HG03045 (cell line): ENCODE data around the gene LLGL2.
"Not testable (repeated sequence)": the region's sequence is repeated elsewhere in the genome, so short reads cannot be mapped to it uniquely, and the experiment has no call there.

Source experiments
- ATAC-seq: cut with Tn5 transposase; IDR thresholded peaks from one replicate; pipeline ENCODE4 v1.9.1; 2021; ENCODE audit warnings: mild to moderate bottlenecking, moderate library complexity; ENCODE audit not compliant: unreplicated experiment

Gene LLGL2

GRCh38 chr17:75589919-75590303, 64.4 kb downstream of the LLGL2 start:
- ATAC-seq, result no peak

- no peak for ATAC-seq
These were observed 64.8 kb downstream of the LLGL2 start for GRCh38 chr17:75590314-75590761.

GRCh38 chr17:75590849-75591721, 65.6 kb downstream of the LLGL2 start:
- ATAC-seq, result no peak

- ATAC-seq, result no peak
These were observed 66.3 kb downstream of the LLGL2 start for GRCh38 chr17:75591722-75592302.

- ATAC-seq, result no peak
These were observed 67.0 kb downstream of the LLGL2 start for GRCh38 chr17:75592348-75593020.

- not testable (repeated sequence) for ATAC-seq
These were observed 67.9 kb downstream of the LLGL2 start for GRCh38 chr17:75593430-75593829.

GRCh38 chr17:75594499-75595283, 69.2 kb downstream of the LLGL2 start:
- no peak for ATAC-seq

- ATAC-seq, result no peak
These were observed 69.9 kb downstream of the LLGL2 start for GRCh38 chr17:75595284-75595919.

GRCh38 chr17:75595920-75596313, 70.4 kb downstream of the LLGL2 start:
- no peak for ATAC-seq

GRCh38 chr17:75596320-75597087, 71.0 kb downstream of the LLGL2 start:
- no peak for ATAC-seq

- no peak for ATAC-seq
These were observed 75.8 kb downstream of the LLGL2 start for GRCh38 chr17:75601057-75601987.

- no peak for ATAC-seq
These were observed 77.1 kb downstream of the LLGL2 start for GRCh38 chr17:75602644-75603043.

GRCh38 chr17:75603123-75603522, 77.6 kb downstream of the LLGL2 start:
- no peak for ATAC-seq

- no peak for ATAC-seq
These were observed 78.7 kb downstream of the LLGL2 start for GRCh38 chr17:75604034-75604695.

- ATAC-seq, result no peak
These were observed 80.3 kb downstream of the LLGL2 start for GRCh38 chr17:75605790-75606189.

- ATAC-seq, result no peak
These were observed 81.6 kb downstream of the LLGL2 start for GRCh38 chr17:75607086-75607485.

- no peak for ATAC-seq
These were observed 84.8 kb downstream of the LLGL2 start for GRCh38 chr17:75610103-75610984.
